ENCODE results near the gene NCLN.

DNA sequence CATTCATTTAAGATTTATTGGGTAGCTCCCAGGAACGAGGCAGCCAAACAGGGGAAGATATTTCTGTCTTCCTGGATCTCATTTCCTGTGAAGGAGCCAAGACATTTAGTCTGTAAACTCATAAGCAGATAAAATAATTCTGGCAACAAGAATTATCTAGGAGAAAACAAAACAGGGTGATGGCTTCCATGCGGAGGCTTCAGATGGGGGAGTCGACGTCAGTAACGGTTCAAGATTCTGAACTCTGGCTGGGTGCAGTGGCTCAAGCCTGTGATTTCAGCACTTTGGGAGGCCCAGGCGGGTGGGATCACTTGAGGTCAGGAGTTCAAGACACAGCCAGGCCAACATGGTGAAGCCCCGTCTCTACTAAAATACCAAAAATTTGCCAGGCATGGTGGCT, 48.6 kb upstream of the NCLN start:
- TF ChIP-seq POLR2A (IDR thresholded peaks at IDR 0.05) (no peak), POLR2AphosphoS5 (IDR thresholded peaks at IDR 0.05) (no peak), EP300 (IDR thresholded peaks at IDR 0.05) (no peak)
- TF ChIP-seq, protein P1, sequence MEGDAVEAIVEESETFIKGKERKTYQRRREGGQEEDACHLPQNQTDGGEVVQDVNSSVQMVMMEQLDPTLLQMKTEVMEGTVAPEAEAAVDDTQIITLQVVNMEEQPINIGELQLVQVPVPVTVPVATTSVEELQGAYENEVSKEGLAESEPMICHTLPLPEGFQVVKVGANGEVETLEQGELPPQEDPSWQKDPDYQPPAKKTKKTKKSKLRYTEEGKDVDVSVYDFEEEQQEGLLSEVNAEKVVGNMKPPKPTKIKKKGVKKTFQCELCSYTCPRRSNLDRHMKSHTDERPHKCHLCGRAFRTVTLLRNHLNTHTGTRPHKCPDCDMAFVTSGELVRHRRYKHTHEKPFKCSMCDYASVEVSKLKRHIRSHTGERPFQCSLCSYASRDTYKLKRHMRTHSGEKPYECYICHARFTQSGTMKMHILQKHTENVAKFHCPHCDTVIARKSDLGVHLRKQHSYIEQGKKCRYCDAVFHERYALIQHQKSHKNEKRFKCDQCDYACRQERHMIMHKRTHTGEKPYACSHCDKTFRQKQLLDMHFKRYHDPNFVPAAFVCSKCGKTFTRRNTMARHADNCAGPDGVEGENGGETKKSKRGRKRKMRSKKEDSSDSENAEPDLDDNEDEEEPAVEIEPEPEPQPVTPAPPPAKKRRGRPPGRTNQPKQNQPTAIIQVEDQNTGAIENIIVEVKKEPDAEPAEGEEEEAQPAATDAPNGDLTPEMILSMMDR (IDR thresholded peaks at IDR 0.05) = no peak

Data from stomach (tissue), 4 donors.